Loucy (cell line): Measurements from ENCODE around the gene EIF2S1.

Source experiments
- H2AFZ ChIP-seq: fragments of 200-600 bp; sonication (generic); 2 replicates; pipeline ENCODE4 v1.6.0; 2016; ENCODE audit warnings: antibody characterized with exemption, mild to moderate bottlenecking, low read length, moderate library complexity
- H3F3A ChIP-seq: fragments of 200-600 bp; 2 replicates; pipeline ENCODE4 v1.6.0; 2016; ENCODE audit warnings: antibody characterized with exemption, low read depth, mild to moderate bottlenecking
- H3K27me3 ChIP-seq: fragments of 200-600 bp; sonication (generic); 2 replicates; pipeline ENCODE4 v1.6.1; 2014; ENCODE audit warnings: low read length, mild to moderate bottlenecking; ENCODE audit not compliant: insufficient read depth, poor library complexity, severe bottlenecking
- H3K36me3 ChIP-seq: fragments of 200-600 bp; sonication (generic); 2 replicates; pipeline ENCODE4 v1.6.1; 2016; ENCODE audit warnings: low read length; ENCODE audit not compliant: insufficient read depth
- H3K4me1 ChIP-seq: fragments of 200-600 bp; sonication (generic); 2 replicates; pipeline ENCODE4 v1.5.1; 2014; ENCODE audit warnings: low read length, mild to moderate bottlenecking; ENCODE audit not compliant: insufficient read depth, poor library complexity, severe bottlenecking
- H3K4me2 ChIP-seq: fragments of 200-600 bp; sonication (generic); 2 replicates; pipeline ENCODE4 v1.6.0; 2014; ENCODE audit warnings: antibody characterized with exemption, low read length, low read depth, mild to moderate bottlenecking; ENCODE audit not compliant: poor library complexity, severe bottlenecking
- H3K4me3 ChIP-seq: fragments of 200-600 bp; sonication (generic); 2 replicates; pipeline ENCODE4 v1.5.1; 2014; ENCODE audit warnings: low read length, mild to moderate bottlenecking, mixed read lengths; ENCODE audit not compliant: poor library complexity, severe bottlenecking
- H3K79me2 ChIP-seq: fragments of 200-600 bp; sonication (generic); 2 replicates; pipeline ENCODE4 v1.6.1; 2014; ENCODE audit warnings: low read length; ENCODE audit not compliant: insufficient read depth
- H3K9ac ChIP-seq: fragments of 200-600 bp; sonication (generic); 2 replicates; pipeline ENCODE4 v1.6.0; 2014; ENCODE audit warnings: mild to moderate bottlenecking, low read depth, low read length, moderate library complexity; ENCODE audit not compliant: poor library complexity, severe bottlenecking
- H3K9me2 ChIP-seq: fragments of 200-600 bp; sonication (generic); replicated peaks from 2 replicates; pipeline ENCODE4 v1.6.1; 2016; ENCODE audit warnings: low read depth, low read length, mixed read lengths
- H3K9me3 ChIP-seq: fragments of 200-600 bp; sonication (generic); 2 replicates; pipeline ENCODE4 v1.6.1; 2014; ENCODE audit warnings: mild to moderate bottlenecking, antibody characterized with exemption, low read length, low read depth; ENCODE audit not compliant: insufficient read depth
- H4K20me1 ChIP-seq: fragments of 200-600 bp; sonication (generic); 2 replicates; pipeline ENCODE4 v1.6.0; 2014; ENCODE audit warnings: antibody characterized with exemption, low read length, mild to moderate bottlenecking; ENCODE audit not compliant: insufficient read depth, poor library complexity, severe bottlenecking
- EZH2phosphoT487 ChIP-seq: fragments of 200-600 bp; IDR thresholded peaks from 2 replicates; pipeline ENCODE4 v1.6.1; 2018; ENCODE audit warnings: antibody characterized with exemption, mild to moderate bottlenecking, moderate library complexity, borderline replicate concordance
- TF ChIP-seq, protein P1 (sequence below): fragments of 200-600 bp; sonication (generic); conservative IDR thresholded peaks from 2 replicates; pipeline ENCODE4 v1.5.1; 2014; ENCODE audit warnings: mild to moderate bottlenecking, antibody characterized with exemption, low read length

EIF2S1 gene

DNA sequence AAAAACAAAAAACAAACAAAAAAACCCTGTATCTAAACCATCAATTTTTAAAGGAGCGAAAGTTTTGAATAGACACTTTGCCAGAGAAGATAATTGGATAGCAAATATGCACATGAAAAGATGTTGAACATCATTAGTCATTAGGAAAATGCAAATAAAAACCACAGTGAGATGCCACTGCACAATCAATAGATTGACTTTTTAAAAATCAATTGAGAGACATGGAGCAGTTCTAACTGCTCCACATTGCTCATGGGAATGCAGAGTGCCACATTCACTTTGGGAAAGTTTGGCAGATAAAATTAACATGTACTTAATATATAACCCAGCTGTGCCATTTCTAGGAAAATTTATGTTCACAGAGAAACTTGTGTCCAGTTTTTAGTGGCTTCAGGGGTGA lies 12.7 kb downstream of the EIF2S1 start:
- peaks cover 3% of the 10 kb centered on the region for H3K4me1 ChIP-seq
- H3K9me3 ChIP-seq = no peaks in the 10 kb centered on the region
- no peaks in the 10 kb centered on the region for H3F3A ChIP-seq
- no peaks in the 10 kb centered on the region for H3K9me2 ChIP-seq
- no peak overlapping the region for H3K4me2 ChIP-seq
- H4K20me1 ChIP-seq = peaks cover 17% of the 10 kb centered on the region
- peaks cover 89% of the 10 kb centered on the region for H3K36me3 ChIP-seq
- no peak overlapping the region for H3K9ac ChIP-seq
- H3K27me3 ChIP-seq = no peaks in the 10 kb centered on the region
- TF ChIP-seq, protein P1, sequence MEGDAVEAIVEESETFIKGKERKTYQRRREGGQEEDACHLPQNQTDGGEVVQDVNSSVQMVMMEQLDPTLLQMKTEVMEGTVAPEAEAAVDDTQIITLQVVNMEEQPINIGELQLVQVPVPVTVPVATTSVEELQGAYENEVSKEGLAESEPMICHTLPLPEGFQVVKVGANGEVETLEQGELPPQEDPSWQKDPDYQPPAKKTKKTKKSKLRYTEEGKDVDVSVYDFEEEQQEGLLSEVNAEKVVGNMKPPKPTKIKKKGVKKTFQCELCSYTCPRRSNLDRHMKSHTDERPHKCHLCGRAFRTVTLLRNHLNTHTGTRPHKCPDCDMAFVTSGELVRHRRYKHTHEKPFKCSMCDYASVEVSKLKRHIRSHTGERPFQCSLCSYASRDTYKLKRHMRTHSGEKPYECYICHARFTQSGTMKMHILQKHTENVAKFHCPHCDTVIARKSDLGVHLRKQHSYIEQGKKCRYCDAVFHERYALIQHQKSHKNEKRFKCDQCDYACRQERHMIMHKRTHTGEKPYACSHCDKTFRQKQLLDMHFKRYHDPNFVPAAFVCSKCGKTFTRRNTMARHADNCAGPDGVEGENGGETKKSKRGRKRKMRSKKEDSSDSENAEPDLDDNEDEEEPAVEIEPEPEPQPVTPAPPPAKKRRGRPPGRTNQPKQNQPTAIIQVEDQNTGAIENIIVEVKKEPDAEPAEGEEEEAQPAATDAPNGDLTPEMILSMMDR = no peak
- no peak for TF ChIP-seq EZH2phosphoT487
- no peak overlapping the region for H3K4me3 ChIP-seq
- H2AFZ ChIP-seq = no peak overlapping the region
- peaks cover 38% of the 10 kb centered on the region for H3K79me2 ChIP-seq

DNA sequence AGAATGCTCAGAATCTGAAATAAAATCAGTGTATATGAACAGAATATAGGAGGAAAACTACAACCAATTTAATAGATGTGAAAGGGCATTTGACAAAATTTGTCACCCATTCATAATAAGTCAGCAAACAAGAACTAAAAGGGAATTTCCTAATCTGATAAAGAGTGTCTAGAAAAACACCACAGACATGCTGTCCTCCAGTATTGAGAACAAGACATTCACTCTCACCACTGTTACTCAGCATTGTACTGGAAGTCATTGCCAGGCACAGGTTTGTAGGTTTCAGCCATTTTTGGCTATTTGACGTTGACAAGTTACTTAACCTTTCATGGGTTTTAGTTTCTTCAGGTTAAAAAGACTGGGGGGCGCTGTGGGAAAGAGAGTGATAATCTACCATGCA lies 13.2 kb downstream of the EIF2S1 start:
- Histone ChIP-seq H3F3A (no peaks in the 10 kb centered on the region), H3K9me3 (no peaks in the 10 kb centered on the region), H2AFZ (no peak overlapping the region), H3K9ac (no peak overlapping the region), H3K79me2 (peaks cover 33% of the 10 kb centered on the region), H3K4me3 (no peak overlapping the region), H3K9me2 (no peaks in the 10 kb centered on the region), H3K4me2 (no peak overlapping the region), H3K27me3 (no peaks in the 10 kb centered on the region), H3K4me1 (peaks cover 3% of the 10 kb centered on the region), H4K20me1 (peaks cover 17% of the 10 kb centered on the region), H3K36me3 (peaks cover 90% of the 10 kb centered on the region)
- TF ChIP-seq, protein P1 = no peak
- TF ChIP-seq EZH2phosphoT487 = no peak

DNA sequence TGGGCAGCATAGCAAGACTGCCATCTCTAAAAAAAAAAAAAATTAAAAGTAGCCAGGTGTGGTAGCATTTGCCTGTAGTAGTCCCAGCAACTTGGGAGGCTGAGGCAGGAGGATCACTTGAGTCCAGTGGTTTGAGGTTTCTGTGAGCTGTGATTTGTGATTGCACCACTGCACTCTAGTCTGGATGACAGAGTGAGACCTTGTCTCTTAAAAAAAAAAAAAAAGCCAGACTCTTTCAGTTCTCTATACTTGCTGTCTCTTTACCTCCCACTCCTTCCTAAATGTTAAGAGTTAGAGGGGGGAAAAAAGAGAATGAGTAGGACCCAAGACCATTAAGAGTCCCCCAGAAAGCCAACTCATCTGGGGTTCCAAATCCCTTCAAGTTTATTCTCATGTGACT lies 17.8 kb downstream of the EIF2S1 start:
- TF ChIP-seq, protein P1 = no peak
- no peak for TF ChIP-seq EZH2phosphoT487
- H4K20me1 ChIP-seq = peaks cover 12% of the 10 kb centered on the region
- H3K9me3 ChIP-seq = no peaks in the 10 kb centered on the region
- no peaks in the 10 kb centered on the region for H3F3A ChIP-seq
- H3K9ac ChIP-seq = no peak overlapping the region
- peaks cover 10% of the 10 kb centered on the region for H3K79me2 ChIP-seq
- H2AFZ ChIP-seq = no peak overlapping the region
- H3K36me3 ChIP-seq = peaks cover 94% of the 10 kb centered on the region
- H3K4me1 ChIP-seq = peaks cover 3% of the 10 kb centered on the region
- no peaks in the 10 kb centered on the region for H3K9me2 ChIP-seq
- no peak overlapping the region for H3K4me3 ChIP-seq
- H3K4me2 ChIP-seq = no peak overlapping the region
- H3K27me3 ChIP-seq = no peaks in the 10 kb centered on the region
